Measurements from ENCODE around the gene NF1. TPM values are rescaled to one million over a fixed set of nuclear protein-coding genes. Genes with fewer than 3 reads are reported as not detected.

Gene NF1
- total RNA-seq, 5 donors from 2014 or later (not counting 1 experiment from before 2014, with no cell fraction given): 30.8 to 32.6 (median 31.8) TPM

DNA sequence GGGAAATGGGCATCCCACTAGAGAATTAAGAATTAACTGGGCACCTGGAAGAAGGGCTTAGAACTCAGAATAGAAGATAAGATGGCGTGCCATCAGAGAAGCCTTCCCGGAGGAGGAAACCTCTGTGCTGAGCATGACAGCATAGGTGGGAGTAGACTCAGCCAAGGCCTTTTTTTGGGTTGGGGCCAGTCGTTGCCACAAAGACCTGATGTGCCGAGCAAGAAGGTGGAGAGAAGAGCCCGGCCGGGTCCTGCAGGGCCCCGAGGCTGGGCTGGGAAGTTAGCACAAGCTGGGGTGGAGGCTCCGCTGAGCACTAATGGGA, 295.6 kb downstream of the NF1 start:
- DNase-seq (no peak), ATAC-seq (replicated peaks in 1 of 4) (no peak)
- Histone ChIP-seq H3K27ac (ENCODE audit: low read length) (no peak overlapping the region), H3K36me3 (ENCODE audit: control insufficient read depth in 2 of 2, extremely low read depth in 1 of 2, insufficient read depth in 1 of 2, low read length in 1 of 2) (no peaks in the 10 kb centered on the region), H3K4me1 (ENCODE audit: control insufficient read depth in 1 of 2, extremely low read depth in 1 of 2, insufficient read depth in 2 of 2, low read length in 2 of 2) (peaks cover 0 to 17% of the 10 kb centered on the region in 2 experiments), H3K4me3 (ENCODE audit: control insufficient read depth in 1 of 2, extremely low read depth in 1 of 2, low read length in 1 of 2) (no peak overlapping the region), H3K27me3 (replicated peaks in 1 of 2; ENCODE audit: control insufficient read depth in 2 of 2, extremely low read depth in 1 of 2, insufficient read depth in 2 of 2, low read length in 1 of 2) (peaks cover 2 to 54% of the 10 kb centered on the region in 2 experiments), H3K9me3 (no peaks in the 10 kb centered on the region)
- Mint-ChIP-seq H3K4me3 (peak overlapping the region; percentile 57 to 79 (median 76)), H3K27me3 (peaks cover 34 to 47% of the 10 kb centered on the region in 2 donors), H3K36me3 (no peaks in the 10 kb centered on the region), H3K27ac (no peak overlapping the region), H3K4me1 (peaks cover 11 to 18% (median 14%) of the 10 kb centered on the region in 3 donors), H3K9me3 (no peaks in the 10 kb centered on the region)
- WGBS (ENCODE audit: insufficient coverage): 97% methylated on average over 8 of the region's 8 CpGs
- ChIA-PET CTCF (interaction anchor here (0.6 to 1.9 kb wide), 4 partner anchors 132 to 549 kb away, joined by 4 to 7 read pairs (median 6); no protein-coding TSS in a partner anchor), POLR2A (no interaction called here)

DNA sequence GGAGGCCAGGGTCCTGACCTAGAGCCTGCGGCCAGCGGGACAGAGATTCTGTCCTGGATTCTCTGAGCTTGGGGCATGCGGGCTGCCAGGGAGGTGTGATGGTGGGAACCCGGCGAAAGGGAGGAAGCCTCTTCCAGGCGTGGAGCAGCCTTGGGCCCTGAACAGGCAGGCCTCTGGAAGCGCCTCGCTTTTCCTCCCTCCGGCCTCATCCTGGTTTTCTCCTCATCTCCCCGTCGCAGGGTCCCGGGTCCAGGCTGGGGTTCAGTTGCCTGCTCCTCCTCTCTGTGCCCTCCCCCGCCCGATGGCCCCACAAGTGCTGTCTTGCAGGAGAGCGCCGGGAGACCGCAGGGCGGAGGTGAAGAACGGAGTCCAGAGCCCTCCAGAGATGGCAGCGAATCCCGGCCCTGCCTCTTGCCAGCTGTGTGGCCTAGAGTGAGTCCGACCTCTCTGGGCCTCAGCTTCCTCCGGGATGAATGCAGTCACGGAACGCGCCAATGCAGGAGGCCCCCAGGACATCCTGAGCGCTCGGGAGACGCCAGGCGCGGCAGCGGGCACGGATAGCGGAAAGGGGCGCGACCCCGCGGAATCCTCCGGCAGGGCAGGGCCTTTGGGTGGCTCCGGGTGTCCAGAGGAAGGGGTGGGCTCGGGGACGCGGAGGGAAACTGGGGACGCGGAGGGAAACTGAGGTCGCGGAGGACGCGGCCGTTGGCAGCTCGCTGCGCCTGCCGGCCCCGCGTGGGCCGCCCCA, 296.1 kb downstream of the NF1 start:
- H3K27ac Mint-ChIP-seq: no peak overlapping the region
- H3K9me3 Mint-ChIP-seq: no peaks in the 10 kb centered on the region
- Histone ChIP-seq H3K9me3 (no peaks in the 10 kb centered on the region), H3K27ac (ENCODE audit: low read length) (no peak overlapping the region), H3K27me3 (replicated peaks in 1 of 2; ENCODE audit: control insufficient read depth in 2 of 2, extremely low read depth in 1 of 2, insufficient read depth in 2 of 2, low read length in 1 of 2) (peaks cover 2 to 55% of the 10 kb centered on the region in 2 experiments), H3K4me1 (ENCODE audit: control insufficient read depth in 1 of 2, extremely low read depth in 1 of 2, insufficient read depth in 2 of 2, low read length in 2 of 2) (peaks cover 0 to 17% of the 10 kb centered on the region in 2 experiments), H3K36me3 (ENCODE audit: control insufficient read depth in 2 of 2, extremely low read depth in 1 of 2, insufficient read depth in 1 of 2, low read length in 1 of 2) (no peaks in the 10 kb centered on the region), H3K4me3 (ENCODE audit: control insufficient read depth in 1 of 2, extremely low read depth in 1 of 2, low read length in 1 of 2) (peak overlapping the region in 1 of 2 donors; percentile 58)
- 32% methylated on average over 38 of the region's 56 CpGs for WGBS (ENCODE audit: insufficient coverage)
- H3K4me3 Mint-ChIP-seq: peak overlapping the region; percentile 59 to 79 (median 76)
- ATAC-seq (replicated peaks in 1 of 4): peak in 3 of 4 experiments; percentile 19 to 36 (median 22)
- POLR2A ChIA-PET: no interaction called here
- DNase-seq: peak in 1 of 35 experiments; percentile 6
- H3K4me1 Mint-ChIP-seq: peaks cover 11 to 18% (median 14%) of the 10 kb centered on the region in 3 donors
- CTCF ChIA-PET: interaction anchor here in 1 of 2 donors (1.0 to 1.9 kb wide), 2 partner anchors 132 to 139 kb away, joined by 4 to 7 read pairs; no protein-coding TSS in a partner anchor
- H3K27me3 Mint-ChIP-seq: peaks cover 37 to 52% of the 10 kb centered on the region in 2 donors
- H3K36me3 Mint-ChIP-seq: no peaks in the 10 kb centered on the region

DNA sequence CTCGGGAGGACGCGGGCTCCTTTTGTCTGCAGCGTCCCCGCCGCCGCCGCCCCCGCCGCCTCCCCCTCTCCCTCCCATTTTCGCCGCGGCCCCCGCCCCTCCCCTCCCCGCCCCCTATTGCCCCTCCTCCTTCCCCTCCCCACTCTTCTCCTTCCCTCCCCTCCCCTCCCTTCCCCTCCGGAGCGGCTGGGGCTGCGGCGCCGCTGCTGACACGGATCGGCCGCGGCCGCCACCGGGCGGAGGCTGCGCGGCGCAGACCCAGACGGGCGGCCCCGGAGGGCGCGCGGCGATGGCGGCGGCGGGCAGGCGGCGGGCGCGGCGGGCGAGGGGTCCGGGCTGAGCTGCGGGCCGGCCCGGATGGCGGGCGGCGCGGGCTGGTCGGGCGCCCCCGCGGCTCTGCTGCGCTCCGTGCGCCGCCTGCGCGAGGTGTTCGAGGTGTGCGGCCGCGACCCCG, 296.7 kb downstream of the NF1 start, which contains the start of gene RAB11FIP4:
Gene RAB11FIP4, plus strand, starts transcription at position 180 of the 454 bp plus-strand sequence. Its CDS starts 178 bp downstream, at position 358.
- peaks cover 11 to 18% (median 14%) of the 10 kb centered on the region in 3 donors for H3K4me1 Mint-ChIP-seq
- H3K27me3 ChIP-seq (replicated peaks in 1 of 2; ENCODE audit: control insufficient read depth in 2 of 2, extremely low read depth in 1 of 2, insufficient read depth in 2 of 2, low read length in 1 of 2): peaks cover 2 to 56% of the 10 kb centered on the region in 2 experiments
- no peak within 1 kb of the TSS for H3K27ac ChIP-seq (ENCODE audit: low read length)
- peak within 1 kb of the TSS in 1 of 2 donors; percentile 58 for H3K4me3 ChIP-seq (ENCODE audit: control insufficient read depth in 1 of 2, extremely low read depth in 1 of 2, low read length in 1 of 2)
- ChIA-PET POLR2A (no interaction called here), CTCF (no interaction called here)
- H3K27ac Mint-ChIP-seq: no peak within 1 kb of the TSS
- ATAC-seq (replicated peaks in 1 of 4) (peak; percentile 38 to 72 (median 64)), DNase-seq (peak in 4 of 35 experiments; percentile 10 to 33 (median 16))
- peaks cover 0 to 17% of the 10 kb centered on the region in 2 experiments for H3K4me1 ChIP-seq (ENCODE audit: control insufficient read depth in 1 of 2, extremely low read depth in 1 of 2, insufficient read depth in 2 of 2, low read length in 2 of 2)
- H3K27me3 Mint-ChIP-seq: peaks cover 37 to 54% of the 10 kb centered on the region in 2 donors
- no peaks in the 10 kb centered on the region for H3K36me3 ChIP-seq (ENCODE audit: control insufficient read depth in 2 of 2, extremely low read depth in 1 of 2, insufficient read depth in 1 of 2, low read length in 1 of 2)
- under 1% methylated on average over 53 of the region's 69 CpGs for WGBS (ENCODE audit: insufficient coverage)
- no peaks in the 10 kb centered on the region for H3K9me3 ChIP-seq
- H3K4me3 Mint-ChIP-seq: peak within 1 kb of the TSS; percentile 64 to 79 (median 76)
- H3K36me3 Mint-ChIP-seq: no peaks in the 10 kb centered on the region
- H3K9me3 Mint-ChIP-seq: no peaks in the 10 kb centered on the region

DNA sequence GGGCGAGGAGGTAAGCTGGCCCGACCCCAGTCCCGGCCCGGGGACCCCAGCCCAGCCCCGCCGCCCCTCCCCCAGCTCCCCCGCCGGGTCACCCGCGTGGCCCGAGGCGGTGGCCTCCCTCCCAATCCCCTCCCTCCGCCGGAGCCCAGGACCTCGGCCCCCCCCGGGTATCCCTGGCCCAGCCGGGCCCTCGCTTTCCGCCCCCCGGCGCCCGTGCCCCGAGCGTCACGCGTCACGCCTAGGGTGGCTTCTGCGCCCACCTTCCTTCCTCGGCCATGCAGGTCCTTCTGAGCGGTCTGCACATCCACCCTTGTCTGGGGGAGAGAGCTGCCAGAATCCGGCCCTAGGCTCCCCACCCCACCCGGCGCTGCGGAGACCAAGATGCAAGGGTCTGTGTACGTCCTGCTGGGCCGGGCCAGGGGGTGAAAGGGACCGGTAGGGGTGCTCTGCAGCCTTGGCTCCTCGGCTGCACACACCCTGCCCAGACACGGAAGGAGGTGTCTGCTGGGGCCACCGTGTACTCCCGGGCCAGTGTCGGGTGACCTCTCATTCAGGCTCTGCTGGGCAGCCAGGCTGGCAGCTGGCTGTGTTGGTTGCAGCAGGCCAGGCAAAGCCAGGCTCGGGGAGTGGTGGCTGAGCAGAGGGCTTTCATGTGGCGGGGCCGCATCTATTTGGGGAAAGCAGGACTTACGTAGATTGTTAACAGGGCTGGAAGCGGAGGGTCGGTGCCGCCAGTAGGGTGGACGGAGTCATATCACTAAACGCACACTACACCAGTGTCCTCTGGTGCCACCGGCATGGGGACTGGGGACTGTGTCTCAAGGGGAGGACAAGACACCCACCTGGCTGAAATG, 297.5 kb downstream of the NF1 start:
- Mint-ChIP-seq H3K36me3 (no peaks in the 10 kb centered on the region), H3K27ac (no peak overlapping the region), H3K4me1 (peaks cover 11 to 18% (median 14%) of the 10 kb centered on the region in 3 donors), H3K9me3 (no peaks in the 10 kb centered on the region), H3K4me3 (peak overlapping the region; percentile 61 to 70 (median 64)), H3K27me3 (peaks cover 37 to 55% of the 10 kb centered on the region in 2 donors)
- peaks cover 0 to 17% of the 10 kb centered on the region in 2 experiments for H3K4me1 ChIP-seq (ENCODE audit: control insufficient read depth in 1 of 2, extremely low read depth in 1 of 2, insufficient read depth in 2 of 2, low read length in 2 of 2)
- ATAC-seq (replicated peaks in 1 of 4) (peak in 1 of 4 experiments; percentile 10), DNase-seq (peak in 1 of 35 experiments; percentile 12)
- peak overlapping the region in 1 of 2 donors; percentile 32 for H3K4me3 ChIP-seq (ENCODE audit: control insufficient read depth in 1 of 2, extremely low read depth in 1 of 2, low read length in 1 of 2)
- no peaks in the 10 kb centered on the region for H3K9me3 ChIP-seq
- peaks cover 2 to 63% of the 10 kb centered on the region in 2 experiments for H3K27me3 ChIP-seq (replicated peaks in 1 of 2; ENCODE audit: control insufficient read depth in 2 of 2, extremely low read depth in 1 of 2, insufficient read depth in 2 of 2, low read length in 1 of 2)
- H3K36me3 ChIP-seq (ENCODE audit: control insufficient read depth in 2 of 2, extremely low read depth in 1 of 2, insufficient read depth in 1 of 2, low read length in 1 of 2): no peaks in the 10 kb centered on the region
- POLR2A ChIA-PET: interaction anchor here in 1 of 2 donors (0.6 kb wide), 1 partner anchor 169 kb away, joined by 3 read pairs; no protein-coding TSS in a partner anchor
- WGBS (ENCODE audit: insufficient coverage): 18% methylated on average over 27 of the region's 52 CpGs
- CTCF ChIA-PET: no interaction called here
- no peak overlapping the region for H3K27ac ChIP-seq (ENCODE audit: low read length)

DNA sequence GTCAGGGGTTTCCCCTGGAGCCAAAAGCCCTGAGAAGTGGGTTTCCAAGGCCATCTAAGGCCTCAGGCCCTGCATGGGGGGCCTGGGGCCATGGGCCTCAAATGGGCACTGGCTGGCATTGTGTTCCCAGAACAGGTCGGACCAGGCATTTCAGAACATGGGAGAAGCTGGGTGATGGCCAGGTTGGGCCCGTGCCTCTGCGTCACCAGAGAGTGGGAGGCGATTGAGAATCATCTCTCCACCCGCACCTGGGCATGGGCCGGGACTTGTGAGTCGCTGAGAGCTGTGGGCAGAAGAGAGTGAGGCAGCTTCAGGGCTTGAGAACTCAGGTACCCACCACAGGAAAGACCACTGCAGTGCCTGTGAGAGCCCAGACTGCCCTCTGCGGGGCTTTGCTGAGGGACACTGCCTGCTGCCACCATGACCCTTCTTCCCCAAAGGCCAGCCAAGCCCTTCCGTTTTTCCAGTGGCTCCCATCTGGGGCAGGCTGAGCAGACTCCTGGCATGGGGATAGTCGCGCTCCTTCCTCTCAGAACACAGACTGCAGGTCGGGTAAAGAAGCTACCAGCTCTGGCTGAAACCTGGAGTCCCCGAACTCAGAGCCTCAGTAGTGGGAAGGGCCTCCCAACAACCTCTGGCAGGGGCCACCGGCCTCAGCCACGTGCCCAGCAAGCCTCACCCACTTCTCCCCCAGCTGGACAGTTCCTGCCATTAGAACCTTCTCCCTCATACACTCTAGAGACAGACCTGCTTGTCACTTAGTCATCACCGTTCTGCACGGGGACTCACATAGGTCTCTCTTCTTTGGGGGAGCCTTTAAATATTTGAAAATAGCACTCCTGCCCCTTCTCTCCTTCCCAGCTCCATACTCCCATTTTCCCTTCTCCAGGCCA, 298.3 kb downstream of the NF1 start:
- H3K36me3 Mint-ChIP-seq: no peaks in the 10 kb centered on the region
- H3K4me1 Mint-ChIP-seq: peaks cover 11 to 18% (median 14%) of the 10 kb centered on the region in 3 donors
- no peak overlapping the region for H3K27ac Mint-ChIP-seq
- ChIA-PET POLR2A (no interaction called here), CTCF (no interaction called here)
- Histone ChIP-seq H3K9me3 (no peaks in the 10 kb centered on the region), H3K27ac (ENCODE audit: low read length) (no peak overlapping the region), H3K4me1 (ENCODE audit: control insufficient read depth in 1 of 2, extremely low read depth in 1 of 2, insufficient read depth in 2 of 2, low read length in 2 of 2) (peaks cover 0 to 17% of the 10 kb centered on the region in 2 experiments), H3K27me3 (replicated peaks in 1 of 2; ENCODE audit: control insufficient read depth in 2 of 2, extremely low read depth in 1 of 2, insufficient read depth in 2 of 2, low read length in 1 of 2) (peaks cover 2 to 69% of the 10 kb centered on the region in 2 experiments), H3K36me3 (ENCODE audit: control insufficient read depth in 2 of 2, extremely low read depth in 1 of 2, insufficient read depth in 1 of 2, low read length in 1 of 2) (no peaks in the 10 kb centered on the region), H3K4me3 (ENCODE audit: control insufficient read depth in 1 of 2, extremely low read depth in 1 of 2, low read length in 1 of 2) (no peak overlapping the region)
- DNase-seq: peak in 1 of 35 experiments; percentile 9
- peak overlapping the region; percentile 61 to 70 (median 64) for H3K4me3 Mint-ChIP-seq
- no peaks in the 10 kb centered on the region for H3K9me3 Mint-ChIP-seq
- peaks cover 37 to 57% of the 10 kb centered on the region in 2 donors for H3K27me3 Mint-ChIP-seq
- ATAC-seq (replicated peaks in 1 of 4): no peak
- WGBS (ENCODE audit: insufficient coverage): 80% methylated on average over 14 of the region's 17 CpGs
